Skeletal muscle tissue (tissue), 4 donors: Measurements from ENCODE around the gene ATN1. TPM values are rescaled to one million over a fixed set of nuclear protein-coding genes. Genes with fewer than 3 reads are reported as not detected.
A peak's percentile ranks its signal among the peaks of the same experiment; 100 is the strongest.
"Not testable (repeated sequence)": the region's sequence is repeated elsewhere in the genome, so short reads cannot be mapped to it uniquely, and the experiment has no call there.

Experiments used
- H3K27ac ChIP-seq: one replicate; pipeline ENCODE4 v1.7.0; 2013; ENCODE audit warnings: mild to moderate bottlenecking, low read depth, low read length, inconsistent platforms
- H3K27me3 ChIP-seq, 3 donors: one replicate each; pipeline ENCODE4 v1.7.0; 2013; ENCODE audit warnings: low read length in 3 of 3; ENCODE audit not compliant: control insufficient read depth in 3 of 3, insufficient read depth in 3 of 3
- H3K36me3 ChIP-seq, 3 donors: one replicate each; pipeline ENCODE4 v1.7.0; 2013; ENCODE audit warnings: low read length in 3 of 3; ENCODE audit not compliant: control insufficient read depth in 3 of 3, insufficient read depth in 3 of 3
- H3K4me1 ChIP-seq, 3 donors: one replicate each; pipeline ENCODE4 v1.7.0; 2013; ENCODE audit warnings: low read length in 3 of 3, mild to moderate bottlenecking in 3 of 3; ENCODE audit not compliant: control insufficient read depth in 3 of 3, insufficient read depth in 3 of 3
- H3K4me3 ChIP-seq, 3 donors: one replicate each; pipeline ENCODE4 v1.7.0; 2013; ENCODE audit warnings: low read length in 3 of 3
- H3K9ac ChIP-seq, 3 donors: one replicate each; pipeline ENCODE4 v1.7.0; 2013; ENCODE audit warnings: low read length in 3 of 3, mild to moderate bottlenecking in 3 of 3, moderate library complexity in 2 of 3, low read depth in 1 of 3
- H3K9me3 ChIP-seq, 3 donors: one replicate each; pipeline ENCODE4 v1.7.0; 2013; ENCODE audit warnings: low read length in 3 of 3; ENCODE audit not compliant: control insufficient read depth in 3 of 3
- total RNA-seq: library from RNA; depleted of rRNA; stranded (reverse); fragments of >200 nt; gene quantifications from one replicate; pipeline ENCODE4 v1.2.3, GENCODE V29; 2014
- donor health status: Osteomylitis.

The ATN1 gene
- total RNA-seq, 1 donor from 2014 or later: 7.3 TPM

DNA sequence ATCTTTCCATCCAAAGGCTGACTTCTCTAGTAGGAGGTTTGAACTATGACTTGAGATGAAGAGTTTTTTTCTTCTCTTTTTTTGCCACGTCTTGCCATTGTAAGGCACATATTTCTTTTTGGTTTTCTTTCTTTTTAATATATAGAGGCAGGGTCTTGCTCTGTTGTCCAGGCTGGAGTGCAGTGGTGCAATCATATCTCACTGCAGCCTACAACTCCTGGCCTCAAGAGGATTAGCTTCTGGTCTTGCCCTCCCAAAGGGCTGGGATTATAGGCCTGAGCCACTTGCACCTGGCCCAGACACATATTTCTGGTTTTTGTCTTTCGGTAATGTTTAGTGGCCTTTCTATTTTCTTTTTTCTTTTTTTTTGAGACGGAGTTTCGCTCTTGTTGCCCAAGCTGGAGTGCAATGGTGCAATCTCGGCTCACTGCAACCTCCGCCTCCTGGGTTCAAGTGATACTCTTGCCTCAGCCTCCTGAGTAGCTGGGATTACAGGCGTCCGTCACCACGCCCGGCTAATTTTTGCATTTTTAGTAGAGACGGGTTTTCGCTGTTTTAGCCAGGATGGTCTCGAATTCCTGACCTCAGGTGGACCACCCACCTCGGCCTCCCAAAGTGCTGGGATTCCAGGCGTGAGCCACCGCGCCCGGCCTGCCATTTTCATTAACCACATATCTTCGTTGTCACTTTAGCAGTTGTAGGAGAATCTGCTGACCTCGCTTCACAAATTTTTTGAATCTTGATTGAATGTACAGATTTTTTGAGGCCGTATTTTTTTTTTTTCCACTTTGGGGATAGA, 37.8 kb upstream of the ATN1 start:
- not testable (repeated sequence) for H3K4me3 ChIP-seq, H3K9ac ChIP-seq, H3K27me3 ChIP-seq, H3K9me3 ChIP-seq, H3K36me3 ChIP-seq
- Histone ChIP-seq H3K27ac (peak overlapping the region; percentile 86), H3K4me1 (peaks cover 9 to 13% (median 11%) of the 10 kb centered on the region in 3 donors)

DNA sequence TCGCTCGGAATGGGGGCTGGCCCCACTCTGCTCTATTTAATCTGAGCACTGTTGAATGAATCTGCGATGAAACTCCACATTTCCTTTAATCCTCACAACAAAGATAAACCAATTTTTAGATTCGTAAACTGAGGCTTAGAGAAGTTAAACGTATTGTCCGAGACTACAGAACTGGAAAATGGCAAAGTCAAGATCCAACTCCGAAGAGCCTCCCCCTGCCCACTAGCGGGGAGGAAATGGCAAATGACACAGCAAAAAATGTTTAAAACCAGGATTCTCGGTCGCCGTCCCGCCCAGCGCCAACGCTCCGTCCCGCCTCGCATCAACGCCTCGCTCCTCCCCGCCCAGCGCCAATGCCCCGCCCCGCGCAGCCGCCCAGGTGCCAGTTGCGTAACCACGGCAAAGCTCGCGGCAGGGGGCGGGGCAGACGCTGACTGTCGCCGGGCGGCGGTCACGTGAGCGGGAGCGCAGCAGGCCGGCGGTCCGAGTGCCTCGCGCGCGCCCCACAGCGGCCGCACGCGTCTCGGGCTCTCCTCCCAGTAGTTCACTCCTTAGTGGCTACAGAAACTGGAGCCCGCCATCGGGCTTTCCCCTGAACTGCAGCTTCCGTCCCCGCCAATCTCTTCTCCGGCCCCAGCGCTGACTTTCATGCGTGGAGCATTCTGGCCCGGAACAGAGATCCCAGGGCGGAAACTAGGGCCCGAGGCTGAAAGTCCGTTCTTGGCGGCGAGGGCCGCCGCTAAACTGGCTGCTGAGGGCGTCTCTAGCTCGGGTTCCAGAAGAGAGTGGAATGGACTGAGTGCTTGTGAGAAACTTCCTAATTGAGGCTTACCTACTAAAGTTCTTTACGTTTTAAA, 36.7 kb upstream of the ATN1 start:
- H3K36me3 ChIP-seq: no peaks in the 10 kb centered on the region
- H3K9me3 ChIP-seq: no peaks in the 10 kb centered on the region
- no peaks in the 10 kb centered on the region for H3K27me3 ChIP-seq
- peak overlapping the region; percentile 84 to 89 (median 86) for H3K4me3 ChIP-seq
- H3K27ac ChIP-seq: peak overlapping the region; percentile 86
- peaks cover 9 to 13% (median 11%) of the 10 kb centered on the region in 3 donors for H3K4me1 ChIP-seq
- peak overlapping the region; percentile 84 to 92 (median 84) for H3K9ac ChIP-seq

DNA sequence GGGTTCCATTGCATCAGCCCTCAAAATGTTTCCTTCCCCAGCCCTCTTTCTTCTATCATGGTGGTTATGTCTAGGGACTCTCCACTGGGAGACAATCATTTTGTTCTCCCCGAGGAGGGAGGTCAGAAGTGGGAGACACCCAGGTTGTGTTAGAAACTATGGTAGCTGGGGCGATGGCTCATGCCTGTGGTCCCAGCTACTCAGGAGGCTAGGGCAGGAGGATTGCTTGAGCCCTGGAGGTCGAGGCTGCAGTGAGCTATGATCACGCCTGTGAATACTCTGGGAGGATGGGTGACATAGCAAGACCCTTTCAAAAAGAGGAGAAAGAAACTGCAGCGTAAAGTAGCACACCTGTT, 36.1 kb upstream of the ATN1 start:
- H3K9ac ChIP-seq: peak overlapping the region; percentile 76 to 92 (median 84)
- H3K27ac ChIP-seq: peak overlapping the region; percentile 86
- H3K27me3 ChIP-seq: no peaks in the 10 kb centered on the region
- H3K4me3 ChIP-seq: peak overlapping the region; percentile 66 to 89 (median 84)
- no peaks in the 10 kb centered on the region for H3K9me3 ChIP-seq
- H3K36me3 ChIP-seq: no peaks in the 10 kb centered on the region
- H3K4me1 ChIP-seq: peaks cover 9 to 13% (median 11%) of the 10 kb centered on the region in 3 donors

DNA sequence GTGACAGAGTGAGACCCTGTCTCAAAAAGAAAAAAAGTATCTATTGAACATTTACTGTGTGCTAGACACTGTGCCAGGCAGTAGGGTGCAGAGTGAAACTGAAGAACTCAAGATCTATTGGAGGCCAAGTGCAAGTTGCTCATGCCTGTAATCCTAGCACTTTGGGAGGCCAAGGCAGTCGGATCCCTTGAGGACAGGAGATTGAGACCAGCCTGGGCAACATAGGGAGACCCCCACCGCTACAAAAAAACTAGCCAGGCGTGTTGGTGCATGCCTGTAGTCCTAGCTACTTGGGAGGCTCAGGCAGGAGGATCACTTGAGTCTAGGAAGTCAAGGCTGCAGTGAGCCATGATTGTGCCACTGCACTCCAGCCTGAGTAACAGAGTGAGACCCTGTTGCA, 35.1 kb upstream of the ATN1 start:
- not testable (repeated sequence) for H3K27me3 ChIP-seq, H3K4me3 ChIP-seq, H3K36me3 ChIP-seq, H3K27ac ChIP-seq, H3K9me3 ChIP-seq, H3K9ac ChIP-seq
- H3K4me1 ChIP-seq: peaks cover 9 to 13% (median 11%) of the 10 kb centered on the region in 3 donors

DNA sequence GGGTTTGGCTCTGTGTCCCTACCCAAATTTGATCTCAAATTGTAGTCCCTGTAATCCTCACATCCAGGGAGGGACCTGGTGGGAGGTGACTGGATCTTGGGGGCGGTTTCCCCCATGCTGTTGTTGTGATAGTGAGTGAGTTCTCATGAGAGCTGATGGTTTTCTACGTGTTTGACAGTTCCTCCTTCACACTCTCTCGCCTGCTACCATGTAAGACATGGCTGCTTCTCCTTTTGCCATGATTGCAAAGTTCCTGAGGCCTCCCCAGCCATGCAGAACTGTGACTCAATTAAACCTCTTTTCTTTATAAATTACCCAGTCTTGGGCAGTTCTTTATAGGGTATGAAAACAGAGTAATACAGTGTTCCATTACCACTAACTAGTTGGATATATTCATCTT, 33.4 kb upstream of the ATN1 start:
- H3K36me3 ChIP-seq: no peaks in the 10 kb centered on the region
- peaks cover 9 to 13% (median 11%) of the 10 kb centered on the region in 3 donors for H3K4me1 ChIP-seq
- no peaks in the 10 kb centered on the region for H3K27me3 ChIP-seq
- no peaks in the 10 kb centered on the region for H3K9me3 ChIP-seq
- no peak overlapping the region for H3K27ac ChIP-seq
- no peak overlapping the region for H3K4me3 ChIP-seq
- H3K9ac ChIP-seq: no peak overlapping the region

DNA sequence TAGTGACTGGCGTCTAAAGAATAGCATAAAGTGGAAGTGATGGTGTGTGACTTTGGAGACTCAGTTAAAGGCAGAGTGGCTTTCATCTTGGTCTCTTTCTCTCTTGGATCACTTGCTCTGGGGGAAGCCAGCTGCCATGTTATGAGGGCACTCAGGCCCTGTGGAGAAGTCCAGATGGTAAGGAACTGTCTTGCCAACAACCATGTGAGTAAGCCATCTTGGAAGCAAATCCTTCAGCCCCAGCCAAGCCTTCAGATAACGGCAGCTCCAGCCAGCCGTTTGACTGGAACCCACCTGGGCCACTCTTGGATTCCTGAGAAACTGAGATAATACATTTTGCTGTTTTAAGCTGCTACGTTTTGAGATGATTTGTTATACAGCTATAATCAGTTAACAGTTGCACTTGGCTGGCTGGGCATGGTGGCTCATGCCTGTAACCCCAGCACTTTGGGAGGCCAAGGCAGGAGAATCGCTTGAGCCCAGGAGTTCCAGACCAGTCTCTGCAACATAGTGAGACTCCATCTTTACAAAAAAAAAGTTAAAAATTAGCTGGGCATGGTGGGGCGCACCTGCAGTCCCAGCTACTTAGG, 30.8 kb upstream of the ATN1 start:
- no peaks in the 10 kb centered on the region for H3K36me3 ChIP-seq
- no peak overlapping the region for H3K4me3 ChIP-seq
- H3K27me3 ChIP-seq: no peaks in the 10 kb centered on the region
- no peak overlapping the region for H3K9ac ChIP-seq
- no peak overlapping the region for H3K27ac ChIP-seq
- no peaks in the 10 kb centered on the region for H3K9me3 ChIP-seq
- no peaks in the 10 kb centered on the region for H3K4me1 ChIP-seq

DNA sequence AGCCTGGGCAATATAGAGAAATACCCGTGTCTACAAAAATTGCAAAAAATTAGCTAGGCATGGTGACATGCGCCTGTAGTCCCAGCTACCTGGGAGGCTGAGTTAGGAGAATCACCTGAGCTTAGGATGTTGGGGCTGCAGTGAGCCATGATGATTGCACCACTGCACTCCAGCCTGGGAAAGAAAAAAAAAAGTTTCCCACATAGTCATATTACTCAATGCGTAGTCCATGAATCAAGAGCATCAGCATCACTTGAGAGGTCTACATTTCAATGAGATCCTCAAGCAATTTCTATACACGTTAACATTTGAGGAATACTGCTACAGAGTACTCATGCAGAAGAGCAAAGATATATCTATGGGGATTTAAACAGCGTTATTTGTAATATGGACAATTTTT, 28.3 kb upstream of the ATN1 start:
- Histone ChIP-seq H3K9me3 (no peaks in the 10 kb centered on the region), H3K4me1 (peaks cover 4 to 7% (median 4%) of the 10 kb centered on the region in 3 donors), H3K36me3 (no peaks in the 10 kb centered on the region), H3K27me3 (no peaks in the 10 kb centered on the region), H3K27ac (no peak overlapping the region), H3K4me3 (no peak overlapping the region), H3K9ac (no peak overlapping the region)

DNA sequence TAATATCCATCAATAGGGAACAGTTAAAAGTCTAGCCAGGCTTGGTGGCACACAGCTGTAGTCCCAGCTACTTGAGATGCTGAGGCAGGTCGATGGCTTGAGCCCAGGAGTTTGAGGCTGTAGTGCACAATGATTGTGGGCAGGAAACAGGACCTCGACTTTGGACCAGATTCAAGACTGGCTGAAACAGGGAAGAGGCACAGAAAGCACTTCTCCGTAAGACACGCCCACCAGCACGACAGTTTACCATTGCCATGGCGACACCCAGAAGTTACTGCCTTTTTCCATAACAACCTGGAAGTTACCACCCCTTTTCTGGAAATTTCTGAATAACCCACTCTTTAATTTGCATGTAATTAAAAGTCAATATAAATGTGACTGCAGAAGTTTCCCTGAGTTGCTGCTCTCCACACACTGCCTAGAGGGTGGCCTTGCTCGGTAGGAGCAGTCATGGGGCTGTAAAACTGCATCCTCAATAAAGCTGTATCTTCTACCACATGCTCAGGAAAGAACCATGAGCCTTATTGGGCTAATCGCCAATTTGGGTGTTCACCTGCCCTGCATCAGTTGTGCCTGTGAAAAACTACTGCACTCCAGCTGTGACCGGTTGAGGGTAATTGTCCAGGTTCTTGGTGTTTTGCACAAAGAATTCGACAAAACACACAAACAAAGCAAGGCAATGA, 27.8 kb upstream of the ATN1 start:
- peaks cover 8 to 11% (median 8%) of the 10 kb centered on the region in 3 donors for H3K4me1 ChIP-seq
- no peak overlapping the region for H3K4me3 ChIP-seq
- H3K9me3 ChIP-seq: no peaks in the 10 kb centered on the region
- no peaks in the 10 kb centered on the region for H3K27me3 ChIP-seq
- H3K36me3 ChIP-seq: no peaks in the 10 kb centered on the region
- H3K27ac ChIP-seq: peak overlapping the region; percentile 23
- H3K9ac ChIP-seq: no peak overlapping the region

DNA sequence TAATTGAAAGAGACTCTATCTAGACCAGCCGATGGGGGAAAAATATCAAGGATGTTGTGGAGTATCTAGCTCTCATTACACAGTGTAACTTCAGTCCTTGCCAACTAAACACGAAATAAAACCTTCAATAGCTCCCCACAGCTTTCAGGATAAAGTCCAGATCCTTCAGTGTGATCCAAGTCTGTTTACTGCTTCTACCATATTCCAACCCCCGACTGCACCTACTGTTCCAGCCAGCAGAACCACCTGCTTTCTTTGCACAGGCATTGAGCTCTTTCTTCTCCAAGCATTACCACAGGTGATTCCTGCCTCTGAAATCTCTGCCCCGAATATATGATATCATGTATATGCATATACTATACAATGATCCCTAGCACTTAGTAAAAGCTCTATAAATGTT, 25.3 kb upstream of the ATN1 start:
- Histone ChIP-seq H3K36me3 (peaks cover 0 to 14% (median 7%) of the 10 kb centered on the region in 3 donors), H3K9me3 (no peaks in the 10 kb centered on the region), H3K27ac (no peak overlapping the region), H3K4me3 (no peak overlapping the region), H3K27me3 (no peaks in the 10 kb centered on the region), H3K4me1 (peaks cover 11 to 18% (median 12%) of the 10 kb centered on the region in 3 donors), H3K9ac (no peak overlapping the region)
